NOMO-1 treated with DMSO at 0.1 percent for 48 hours (cell line): ENCODE results near the gene ADGRD2.

Source experiments
- DNase-seq: peaks from one replicate; lab custom pipeline; 2025; ENCODE audit not compliant: unreplicated experiment; lab: John Stamatoyannopoulos, UW

ADGRD2 gene

DNA sequence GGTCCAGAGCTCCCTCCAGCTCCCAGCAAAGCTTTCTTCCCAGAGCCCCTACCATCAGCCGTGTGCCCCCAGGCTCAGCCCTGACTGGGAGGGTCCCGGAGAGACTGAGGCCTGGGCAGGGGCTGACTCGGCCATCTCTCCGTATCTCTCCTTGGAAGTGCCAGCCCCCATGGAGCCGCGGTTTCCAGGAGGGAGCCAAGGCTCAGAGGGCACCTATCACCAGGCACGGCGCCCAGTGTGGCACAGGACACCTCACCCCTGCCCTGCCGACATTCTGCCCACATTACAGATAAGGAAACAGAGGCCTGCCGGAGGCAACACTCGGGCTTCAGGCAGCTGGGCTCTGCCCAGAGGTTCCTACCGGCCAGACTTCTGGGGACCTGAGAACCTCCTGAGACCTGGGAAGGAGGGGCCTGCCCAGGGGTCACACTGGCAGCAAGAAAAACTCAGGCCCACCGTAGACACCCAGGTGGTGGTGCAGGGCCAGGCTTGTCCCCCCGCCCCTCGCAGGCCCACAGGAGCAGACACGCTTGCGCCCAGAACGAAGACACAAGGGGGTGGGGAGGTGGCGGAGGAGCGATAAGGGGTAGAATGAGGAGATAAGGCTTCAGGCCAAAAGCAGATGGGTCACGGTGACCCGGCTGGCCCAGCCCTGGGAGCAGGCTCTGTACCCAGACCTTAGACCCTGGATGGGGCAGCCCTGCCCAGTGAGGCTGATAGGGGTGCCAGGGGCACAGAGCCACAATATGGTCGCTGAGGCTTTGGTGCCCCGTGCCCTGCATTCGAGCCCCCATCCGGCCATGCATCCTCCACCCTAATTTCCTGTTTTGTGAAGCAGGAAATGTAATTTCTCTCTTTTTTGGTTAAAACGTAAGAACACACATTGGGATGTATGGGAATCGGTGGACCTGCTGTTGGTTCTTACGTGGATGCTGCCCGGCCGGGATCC is 45.1 kb downstream of the ADGRD2 start:
- no peak for DNase-seq

DNA sequence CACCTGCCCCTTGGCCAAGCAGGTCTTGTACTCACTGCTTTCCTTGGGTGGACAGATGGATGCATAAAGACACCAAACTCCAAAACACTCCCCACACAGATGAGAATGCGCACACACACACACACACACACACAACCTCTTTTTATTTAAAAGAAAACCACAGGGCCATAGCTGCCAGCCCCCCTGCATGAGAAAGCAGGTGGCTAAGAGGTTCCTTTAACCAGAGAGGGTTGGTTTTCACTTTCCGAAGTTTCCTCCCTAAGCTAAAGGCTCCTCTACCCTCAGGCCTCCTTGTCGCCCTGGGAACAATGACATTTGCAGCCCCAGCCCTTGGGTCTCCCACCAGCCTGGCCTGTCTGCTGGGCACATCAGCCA is 45.8 kb downstream of the ADGRD2 start:
- DNase-seq: no peak

DNA sequence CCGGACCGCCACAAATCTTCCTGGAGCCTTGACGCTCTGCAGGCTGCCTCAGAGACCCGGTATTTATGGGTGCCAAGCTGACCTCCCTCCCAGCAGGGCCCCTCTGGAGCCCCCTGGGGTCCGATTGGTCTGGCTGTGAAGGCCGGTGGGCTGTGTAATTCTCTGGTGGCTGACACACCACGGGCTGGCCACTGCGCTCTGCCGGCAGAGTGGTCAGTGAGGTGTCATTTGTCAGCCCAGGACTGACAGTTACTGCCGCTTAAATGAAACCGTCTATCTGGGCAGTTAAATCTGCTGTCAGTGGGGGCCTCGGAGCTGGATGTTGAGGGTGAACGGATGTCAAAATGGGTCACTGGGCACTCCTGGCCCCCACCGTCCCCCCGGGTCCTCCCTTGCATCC is 46.2 kb downstream of the ADGRD2 start:
- DNase-seq: no peak

DNA sequence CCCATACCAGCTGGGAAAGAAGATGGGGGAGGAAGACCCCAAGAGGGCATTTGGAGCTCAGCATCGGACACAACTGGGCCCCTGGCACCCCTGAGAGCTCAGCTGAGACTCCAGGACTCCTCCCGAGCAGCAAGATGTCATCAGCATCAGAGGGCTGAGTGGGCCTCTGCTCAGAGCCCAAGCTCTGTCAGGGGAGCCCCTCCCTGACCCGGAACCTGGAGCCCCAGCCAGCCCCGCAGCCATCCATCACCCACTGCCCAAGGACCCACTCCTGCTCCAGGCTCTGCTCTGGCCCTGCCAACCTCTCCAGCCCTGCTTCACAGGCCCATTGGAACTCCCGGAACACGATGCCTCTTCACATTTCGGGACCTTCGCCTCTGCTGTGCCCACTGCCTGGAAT is 47.2 kb downstream of the ADGRD2 start:
- no peak for DNase-seq

DNA sequence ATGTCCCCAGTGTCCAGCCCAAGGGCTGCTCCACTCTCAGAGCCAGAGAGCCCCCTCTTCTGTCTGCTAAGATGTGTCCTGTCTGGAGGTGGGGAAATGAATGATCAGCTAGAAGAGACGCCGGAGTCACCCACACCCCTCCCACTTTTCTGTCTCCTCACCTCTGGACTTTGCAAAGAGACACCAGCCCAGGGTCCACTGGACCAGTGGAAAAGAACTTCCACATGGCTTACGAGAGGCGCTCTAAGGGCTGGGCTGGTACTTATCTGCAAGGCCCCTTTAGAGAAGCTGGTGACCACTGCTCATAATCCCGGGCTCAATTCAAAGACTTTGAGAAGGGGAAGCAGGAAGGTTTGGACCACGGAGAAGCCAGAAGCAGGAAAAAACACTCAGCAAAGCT is 47.8 kb downstream of the ADGRD2 start:
- DNase-seq: no peak

DNA sequence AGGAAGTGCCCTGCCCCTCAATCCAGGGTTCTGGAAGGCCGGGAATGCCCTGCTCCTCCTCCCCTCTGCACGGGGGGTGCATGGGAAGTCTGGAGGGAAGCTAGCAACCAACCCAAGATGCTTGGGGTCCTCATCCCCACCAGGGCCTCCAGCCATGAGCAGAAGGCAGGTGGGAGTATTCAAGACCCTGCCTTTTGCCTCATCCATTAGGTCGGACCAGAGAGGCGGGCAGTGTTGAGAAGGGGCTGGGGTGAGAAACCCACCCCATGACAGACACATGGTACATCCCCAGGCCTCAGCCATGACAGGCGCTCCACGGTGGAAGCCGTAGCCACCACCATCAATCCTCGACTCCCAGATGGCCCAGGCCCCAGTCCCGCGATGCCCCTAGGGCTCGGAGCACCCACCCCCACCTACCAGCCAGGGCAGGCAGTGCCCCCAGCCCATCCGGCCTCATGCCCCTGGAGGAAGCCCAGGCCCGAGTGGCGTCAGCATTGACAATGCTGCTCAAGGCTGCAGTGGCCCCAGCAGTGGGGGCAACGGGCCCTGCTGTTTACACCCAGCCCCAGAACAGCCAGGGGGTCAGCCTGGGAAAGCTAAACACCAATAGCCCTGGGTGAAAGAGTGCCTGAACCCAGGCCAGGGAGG is 48.4 kb downstream of the ADGRD2 start:
- no peak for DNase-seq

DNA sequence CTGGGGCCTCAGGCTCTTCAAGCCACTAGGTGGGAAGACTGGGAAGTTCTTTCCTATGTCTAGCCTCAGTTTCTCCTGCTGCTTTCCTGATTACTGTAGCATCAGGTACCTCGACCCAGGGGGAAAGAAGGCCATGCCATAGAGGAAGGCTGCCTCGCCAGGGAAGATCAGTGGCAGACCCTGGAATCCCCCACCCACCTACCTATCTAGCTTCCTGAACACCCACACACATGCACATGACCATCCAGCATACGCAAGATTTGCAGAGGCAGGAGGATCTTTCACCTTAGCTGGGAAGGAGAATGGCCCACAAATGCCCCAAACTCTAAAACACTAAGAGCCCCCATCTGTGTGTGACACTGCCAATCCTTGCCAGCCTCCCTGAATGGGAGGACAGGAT is 49.0 kb downstream of the ADGRD2 start:
- no peak for DNase-seq

DNA sequence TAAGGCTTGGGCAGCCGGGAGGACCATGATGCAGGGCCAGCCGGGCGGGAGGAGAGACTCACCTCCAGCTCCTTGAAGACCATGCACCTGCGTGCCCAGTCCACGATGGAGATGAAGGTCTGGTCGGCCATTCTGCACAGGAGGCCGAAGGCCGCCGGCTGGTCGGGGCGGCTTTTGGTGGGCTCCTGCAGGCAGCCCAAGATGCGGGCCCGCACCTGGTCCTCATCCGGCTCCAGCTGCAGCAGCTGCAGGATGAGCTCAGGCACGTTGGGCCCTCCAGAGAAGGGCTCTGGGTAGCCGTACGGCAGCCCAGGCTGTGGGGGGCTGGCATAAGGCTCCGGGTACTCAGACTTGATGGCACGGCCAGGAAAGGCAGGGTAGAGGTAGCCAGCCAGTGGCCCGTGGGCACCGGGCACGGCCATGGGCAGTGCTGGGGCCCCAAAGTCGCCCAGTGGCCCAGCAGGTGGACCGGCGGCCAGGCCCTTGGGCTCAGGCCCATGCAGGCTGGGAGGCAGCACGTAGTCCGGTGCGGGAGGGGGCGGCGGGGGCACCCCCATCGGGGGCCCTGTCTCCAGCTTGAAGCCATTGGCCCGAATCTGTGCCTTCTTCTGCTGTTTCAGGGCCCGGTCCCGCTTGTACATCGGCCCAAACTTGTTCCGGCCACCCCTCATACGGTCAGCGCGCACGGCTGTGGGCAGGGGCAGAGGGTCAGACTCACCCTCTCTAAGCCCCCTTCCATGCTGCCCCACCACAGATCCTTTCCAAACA is 50.0 kb downstream of the ADGRD2 start:
- no peak for DNase-seq

DNA sequence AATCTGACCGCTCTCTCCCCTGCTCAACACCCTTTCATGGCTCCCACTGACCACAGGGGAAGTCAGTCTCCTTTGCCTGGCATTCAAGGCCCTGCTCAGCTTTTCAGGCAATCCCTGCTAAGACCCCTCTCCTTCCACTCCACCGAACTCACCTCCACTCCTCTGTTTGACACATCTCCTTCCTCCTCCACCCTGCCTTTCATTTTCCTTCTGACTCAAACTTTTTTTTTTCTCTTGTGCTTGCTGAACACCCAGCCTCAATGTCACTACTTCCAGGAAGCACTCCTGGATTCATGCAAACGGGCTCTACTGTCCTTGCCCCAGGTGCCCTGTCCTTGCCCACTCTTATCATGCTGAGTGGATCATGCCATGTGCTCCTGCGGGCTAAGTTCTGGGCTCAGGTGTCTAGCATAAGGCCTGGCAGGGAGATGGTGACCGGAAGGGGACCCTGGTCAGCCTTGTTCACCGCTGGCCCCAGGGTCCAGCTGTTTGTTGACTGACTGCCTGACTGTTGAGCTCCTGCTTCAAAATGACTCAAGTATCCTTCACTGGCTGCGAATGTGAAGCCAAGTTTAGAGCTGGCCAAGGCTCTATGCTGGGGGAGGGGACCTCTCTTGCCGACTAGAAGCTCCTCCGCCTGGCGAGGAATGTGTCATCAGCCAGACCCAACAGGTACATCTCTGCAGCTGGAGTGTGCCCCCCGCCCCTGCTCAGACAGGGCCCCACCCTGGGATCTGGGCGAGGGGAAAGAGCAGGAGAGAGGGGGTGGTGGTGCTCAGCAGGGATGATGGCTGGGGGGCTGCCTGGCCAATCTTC is 50.8 kb downstream of the ADGRD2 start:
- no peak for DNase-seq

DNA sequence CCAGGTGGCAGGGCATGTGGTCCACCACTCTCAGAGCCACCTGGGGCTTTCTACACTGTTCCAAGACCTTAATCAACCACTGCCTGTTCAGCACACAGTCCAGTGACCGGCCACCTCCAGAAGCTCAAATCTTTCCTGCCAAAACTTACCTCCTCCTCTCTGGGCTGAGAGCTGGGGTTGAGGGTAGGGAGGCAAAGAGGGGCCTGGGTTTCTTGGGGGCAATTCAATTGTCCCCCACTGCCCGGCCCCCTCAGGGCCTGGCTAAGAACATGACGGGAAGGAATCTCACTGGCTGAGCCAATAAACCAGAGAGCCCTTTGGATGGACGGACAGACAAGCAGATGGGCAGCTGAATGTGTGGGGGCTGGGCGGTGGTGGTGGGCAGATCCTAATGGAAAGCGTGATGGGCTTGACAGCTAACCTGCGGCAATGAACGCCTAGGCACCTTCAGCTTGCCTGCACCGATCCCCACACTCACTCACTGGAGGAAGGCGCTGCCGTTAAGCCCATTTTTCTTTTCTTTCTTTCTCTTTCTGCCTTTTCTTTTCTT is 51.6 kb downstream of the ADGRD2 start:
- DNase-seq: no peak

DNA sequence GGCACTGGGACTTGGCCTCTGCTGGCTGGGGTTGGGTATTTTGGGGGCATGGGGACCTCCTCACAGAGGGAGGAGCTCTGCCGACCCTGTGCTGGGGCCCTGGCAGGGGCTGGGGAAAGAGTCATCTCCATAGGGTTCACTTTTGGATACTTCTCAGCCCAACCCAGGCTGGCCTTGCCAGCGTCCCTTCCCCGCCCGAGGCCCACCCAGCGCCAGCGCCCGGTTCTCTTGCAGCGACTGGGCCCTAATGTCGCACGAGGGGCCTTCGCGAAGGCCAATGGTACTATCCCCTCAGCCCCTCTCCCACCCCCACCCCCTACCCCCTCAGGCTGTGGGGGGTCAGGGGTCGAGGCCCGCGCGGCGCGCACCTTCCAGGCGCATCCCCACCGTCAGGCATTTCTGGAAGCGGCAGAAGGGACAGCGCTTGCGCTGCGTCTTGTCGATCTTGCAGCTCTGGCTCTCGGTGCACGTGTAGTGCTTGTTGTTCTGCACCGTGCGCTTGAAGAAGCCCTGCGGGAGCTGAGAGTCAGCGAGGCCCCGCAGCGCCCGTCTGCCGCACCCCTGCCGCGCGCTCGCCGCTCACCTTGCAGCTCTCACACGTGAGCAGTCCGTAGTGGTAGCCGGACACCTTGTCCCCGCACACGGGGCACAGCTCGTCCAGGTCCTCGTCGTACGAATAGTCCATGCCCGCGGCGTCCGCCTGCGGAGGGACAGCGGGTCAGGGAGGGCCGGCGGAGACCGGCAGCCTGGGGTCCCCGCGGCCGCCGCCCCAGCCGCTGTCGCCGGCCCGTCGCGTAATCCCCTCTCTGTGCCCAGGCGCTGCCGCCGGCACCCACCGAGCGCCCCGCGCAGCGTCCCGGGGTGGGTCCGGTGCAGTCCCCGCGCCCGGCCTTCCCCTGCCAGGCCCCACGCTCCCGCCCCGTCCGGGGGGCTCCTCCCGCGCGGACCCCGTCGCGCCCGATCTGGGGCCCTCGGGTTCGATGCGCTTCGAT is 52.8 kb downstream of the ADGRD2 start:
- DNase-seq: no peak

DNA sequence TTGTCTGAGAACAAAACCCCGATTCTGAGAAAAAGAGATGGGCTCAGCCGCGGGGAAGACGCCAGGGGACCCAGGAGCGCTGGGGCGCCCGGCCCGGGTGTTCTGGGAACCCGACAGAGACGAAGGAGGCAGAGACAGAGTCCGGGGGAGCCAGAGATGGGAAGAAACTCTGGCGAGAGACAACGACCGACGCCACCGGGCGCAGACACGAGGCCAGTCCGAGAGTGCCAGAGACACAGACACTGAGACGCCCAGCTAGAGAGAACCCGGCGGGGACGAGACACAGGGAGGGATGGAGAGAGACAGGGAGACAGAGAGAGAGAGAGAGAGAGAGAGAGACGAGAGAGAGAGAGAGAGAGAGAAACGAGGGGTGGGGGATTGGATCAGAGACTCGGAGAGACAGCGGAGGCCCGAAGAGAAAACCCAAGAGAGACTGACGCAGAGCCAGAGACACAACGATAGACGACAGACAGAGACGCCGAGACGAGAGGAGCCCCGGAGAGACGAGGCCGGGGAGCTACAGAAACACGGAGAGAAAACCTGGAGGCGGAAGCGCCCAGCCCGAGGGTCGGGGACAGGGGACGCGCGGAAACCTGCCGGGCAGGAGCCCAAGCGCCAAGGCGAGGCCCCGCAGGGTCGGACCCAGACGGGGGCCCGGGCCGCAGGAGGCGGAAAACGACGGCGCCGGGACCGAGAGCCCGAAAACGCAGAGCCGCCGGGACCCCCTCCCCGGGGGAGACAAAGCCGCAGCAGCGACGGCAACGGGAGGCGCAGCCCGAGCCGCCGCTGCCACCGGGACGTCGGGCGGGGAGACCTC is 53.7 kb downstream of the ADGRD2 start:
- DNase-seq: no peak

DNA sequence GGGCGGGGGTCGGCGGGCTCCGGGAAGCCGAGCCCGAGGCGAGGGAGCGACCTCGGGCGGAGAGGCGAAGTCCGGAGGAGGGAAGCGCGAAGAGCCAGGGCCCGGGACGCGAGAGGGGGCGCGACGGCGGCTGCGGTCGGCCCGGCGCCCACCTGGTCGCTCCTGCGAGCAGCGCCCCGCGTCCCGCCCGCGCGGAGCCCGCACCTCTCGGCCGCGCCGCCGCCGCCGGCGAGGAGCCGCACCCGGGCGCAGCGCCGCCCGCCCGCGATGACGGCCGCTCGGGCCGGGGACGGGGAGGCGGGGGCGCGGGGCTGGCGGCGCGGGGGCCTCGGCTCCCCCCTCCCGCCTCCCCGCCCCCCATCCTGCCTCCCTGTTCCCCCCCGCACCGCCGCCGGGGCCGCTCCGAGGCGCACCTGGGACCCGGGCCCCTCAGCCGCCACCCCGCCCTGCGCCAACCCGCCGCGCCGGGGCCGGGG is 54.3 kb downstream of the ADGRD2 start:
- no peak for DNase-seq

DNA sequence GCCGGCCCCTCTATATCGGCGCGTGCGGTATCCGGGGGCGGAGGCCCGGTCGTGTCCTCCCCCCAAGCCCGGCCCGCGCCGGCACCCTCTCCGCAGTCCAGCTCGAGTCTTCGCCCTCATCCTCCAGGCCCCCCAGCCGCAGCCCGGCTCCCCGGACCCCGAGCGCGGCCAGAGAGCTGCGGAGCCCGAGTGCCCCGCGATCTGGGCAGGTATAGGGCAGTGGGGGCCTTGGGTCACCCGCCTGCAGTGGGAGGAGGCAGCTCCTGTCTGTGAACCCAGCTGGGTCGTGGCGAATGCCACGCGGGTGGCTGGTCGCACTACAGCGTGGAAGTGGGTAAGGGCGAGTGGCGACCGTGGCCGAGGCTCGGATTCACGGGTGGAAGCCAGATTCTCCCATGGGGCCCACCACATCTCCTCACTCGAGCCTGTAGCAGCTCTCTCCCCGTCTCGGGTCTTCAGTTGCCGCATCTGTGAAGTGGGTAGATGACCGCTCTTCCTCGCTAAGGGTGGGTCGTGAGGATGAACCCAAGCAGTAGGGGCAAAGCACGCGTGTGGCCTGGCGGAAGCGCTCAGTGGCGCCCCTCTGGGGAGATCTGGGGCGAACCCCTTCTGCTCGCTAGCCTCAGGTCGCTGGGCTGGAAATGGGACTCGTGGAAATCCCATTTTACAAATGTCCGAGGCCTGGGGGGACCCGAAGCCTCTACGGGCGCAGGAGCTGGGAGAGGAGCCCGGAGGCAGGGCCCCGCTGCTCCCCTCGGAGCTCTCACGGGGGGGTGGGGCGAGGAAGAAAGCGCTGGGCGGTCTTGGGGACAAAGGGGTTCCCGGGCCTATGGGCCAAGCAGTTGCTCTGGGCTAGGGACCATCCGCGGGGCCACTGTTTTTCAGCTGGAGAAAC is 55.0 kb downstream of the ADGRD2 start:
- no peak for DNase-seq

DNA sequence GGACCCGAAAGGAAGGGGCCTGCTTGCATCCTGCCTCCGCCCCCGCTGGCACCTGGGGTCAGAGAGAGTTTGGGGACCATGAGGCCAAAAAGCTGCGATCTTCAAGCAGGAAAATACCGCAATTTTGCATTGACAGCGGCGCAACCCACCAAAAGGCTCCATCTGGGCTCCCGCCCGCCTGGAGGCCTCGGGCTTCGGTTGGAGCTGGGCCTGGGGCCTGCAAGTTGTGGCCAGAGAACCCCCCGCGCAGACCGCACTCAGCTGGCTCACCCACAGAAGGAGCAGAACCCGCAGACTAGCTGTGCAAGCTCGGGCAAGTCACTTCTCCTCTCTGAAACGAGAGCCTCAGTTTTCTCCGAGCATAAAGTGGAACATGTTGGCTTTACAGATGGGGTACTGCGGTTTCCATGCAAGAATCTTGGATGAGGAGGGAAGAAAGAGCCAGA is 55.7 kb downstream of the ADGRD2 start:
- DNase-seq: no peak

DNA sequence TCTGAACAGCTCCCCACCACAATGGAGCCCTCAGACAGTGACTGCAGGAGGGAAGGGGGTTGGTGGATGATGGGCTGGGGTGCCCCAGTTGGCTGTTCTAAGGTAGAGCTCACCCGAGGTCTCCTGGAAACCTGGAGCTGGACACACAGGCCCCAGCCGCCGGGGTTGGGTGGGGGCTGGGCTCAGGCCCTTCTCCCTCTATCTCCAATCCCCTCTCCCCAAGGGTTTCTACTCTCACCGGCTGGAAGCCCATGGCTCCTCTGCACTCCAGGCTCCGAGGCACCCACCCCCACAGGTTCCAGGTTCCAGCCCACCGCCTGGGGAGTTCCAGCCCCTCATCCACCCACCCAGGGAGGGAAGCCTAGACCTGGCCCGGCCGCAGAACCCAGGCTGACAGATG is 56.2 kb downstream of the ADGRD2 start:
- DNase-seq: no peak
